DMS79 treated with DMSO at 0.1 percent for 48 hours (cell line): ENCODE measurements around the gene CDT1.
A peak's percentile ranks its signal among the peaks of the same experiment; 100 is the strongest.

Source experiments
- DNase-seq: peaks from one replicate; lab custom pipeline; 2025; lab: John Stamatoyannopoulos, UW

Gene CDT1

GRCh38 chr16:88804552-88805339 is 1.2 kb downstream of the CDT1 start:
- peak; percentile 6 for DNase-seq

- no peak for DNase-seq
These were observed 1.7 kb downstream of the CDT1 start for GRCh38 chr16:88805340-88805715.

GRCh38 chr16:88805887-88806393 is 2.4 kb downstream of the CDT1 start:
- no peak for DNase-seq

GRCh38 chr16:88806491-88807111 is 3.0 kb downstream of the CDT1 start:
- DNase-seq = no peak

DNA sequence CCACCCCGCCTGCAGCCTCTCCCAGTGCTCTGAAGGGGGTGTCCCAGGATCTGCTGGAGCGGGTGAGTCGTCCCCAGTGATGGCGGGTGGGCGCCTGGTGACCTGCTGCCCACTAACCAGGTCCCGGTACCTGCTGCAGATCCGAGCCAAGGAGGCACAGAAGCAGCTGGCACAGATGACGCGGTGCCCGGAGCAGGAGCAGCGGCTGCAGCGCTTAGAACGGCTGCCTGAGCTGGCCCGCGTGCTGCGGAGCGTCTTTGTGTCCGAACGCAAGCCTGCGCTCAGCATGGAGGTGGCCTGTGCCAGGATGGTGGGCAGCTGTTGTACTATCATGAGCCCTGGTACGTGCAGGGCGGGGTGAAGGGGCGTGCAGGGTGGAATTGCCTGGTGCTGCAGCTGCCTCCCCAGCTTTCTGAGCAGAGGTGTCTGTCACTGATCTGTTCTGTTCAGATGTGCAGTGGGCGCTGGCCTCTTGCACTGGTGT is 3.6 kb downstream of the CDT1 start:
- no peak for DNase-seq

DNA sequence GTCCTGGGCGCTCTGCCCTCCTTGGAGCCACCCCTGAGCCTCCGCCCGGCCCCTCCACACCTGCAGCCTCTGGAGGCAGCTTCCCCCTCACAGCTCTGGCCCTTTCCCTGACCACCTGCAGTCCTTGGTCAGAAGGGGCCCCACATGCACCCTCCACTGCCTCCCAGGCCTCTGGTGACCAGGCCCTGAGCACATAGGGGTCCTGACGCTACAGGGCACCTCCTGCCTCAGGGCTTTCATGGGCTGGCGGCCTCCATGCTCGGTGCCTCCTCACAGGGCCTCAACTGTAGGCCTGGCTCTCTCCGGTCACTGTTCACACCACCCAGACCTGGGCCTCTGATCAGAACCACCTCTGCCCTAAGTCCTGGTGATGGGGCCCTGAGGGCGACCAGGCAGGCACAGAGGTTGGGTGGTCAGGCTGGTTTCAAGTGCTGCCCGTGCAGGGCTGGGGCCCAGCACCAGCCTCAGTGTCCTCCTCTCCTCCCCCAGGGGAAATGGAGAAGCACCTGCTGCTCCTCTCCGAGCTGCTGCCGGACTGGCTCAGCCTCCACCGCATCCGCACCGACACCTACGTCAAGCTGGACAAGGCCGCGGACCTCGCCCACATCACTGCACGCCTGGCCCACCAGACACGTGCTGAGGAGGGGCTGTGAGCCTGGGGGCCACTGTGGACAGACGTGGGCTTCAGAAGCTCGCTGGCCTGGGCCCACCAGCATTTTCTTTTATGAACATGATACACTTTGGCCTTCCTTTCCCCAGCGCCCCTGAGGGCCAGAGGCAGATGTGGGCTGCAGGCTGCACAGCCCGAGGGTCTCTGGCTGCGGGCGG is 4.3 kb downstream of the CDT1 start:
- DNase-seq = no peak

GRCh38 chr16:88809068-88809675 is 5.6 kb downstream of the CDT1 start:
- DNase-seq = no peak

DNA sequence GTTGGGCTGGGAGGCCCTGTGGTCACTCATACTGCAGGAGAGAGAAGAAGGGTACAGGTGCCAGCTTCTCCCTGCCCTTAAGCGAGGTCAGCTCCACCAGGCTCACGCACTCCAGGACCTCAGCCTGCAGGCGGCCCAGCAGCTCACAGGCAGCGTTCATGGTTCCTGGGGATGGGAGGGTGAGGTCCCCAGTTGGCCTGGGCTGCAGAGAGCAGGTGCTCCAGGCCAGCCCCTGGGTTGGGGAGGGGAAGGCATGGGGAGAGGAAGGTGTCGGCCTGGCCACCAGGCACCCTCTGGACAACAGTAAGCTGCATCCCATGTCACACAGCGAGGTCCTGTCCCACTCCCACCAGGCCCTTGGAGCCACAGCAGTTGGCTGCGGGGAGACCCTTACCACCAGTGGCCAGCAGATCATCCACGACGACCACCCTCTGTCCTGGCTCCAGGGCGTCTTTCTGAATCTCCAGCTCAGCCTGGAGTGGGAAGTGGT is 6.1 kb downstream of the CDT1 start:
- no peak for DNase-seq

DNA sequence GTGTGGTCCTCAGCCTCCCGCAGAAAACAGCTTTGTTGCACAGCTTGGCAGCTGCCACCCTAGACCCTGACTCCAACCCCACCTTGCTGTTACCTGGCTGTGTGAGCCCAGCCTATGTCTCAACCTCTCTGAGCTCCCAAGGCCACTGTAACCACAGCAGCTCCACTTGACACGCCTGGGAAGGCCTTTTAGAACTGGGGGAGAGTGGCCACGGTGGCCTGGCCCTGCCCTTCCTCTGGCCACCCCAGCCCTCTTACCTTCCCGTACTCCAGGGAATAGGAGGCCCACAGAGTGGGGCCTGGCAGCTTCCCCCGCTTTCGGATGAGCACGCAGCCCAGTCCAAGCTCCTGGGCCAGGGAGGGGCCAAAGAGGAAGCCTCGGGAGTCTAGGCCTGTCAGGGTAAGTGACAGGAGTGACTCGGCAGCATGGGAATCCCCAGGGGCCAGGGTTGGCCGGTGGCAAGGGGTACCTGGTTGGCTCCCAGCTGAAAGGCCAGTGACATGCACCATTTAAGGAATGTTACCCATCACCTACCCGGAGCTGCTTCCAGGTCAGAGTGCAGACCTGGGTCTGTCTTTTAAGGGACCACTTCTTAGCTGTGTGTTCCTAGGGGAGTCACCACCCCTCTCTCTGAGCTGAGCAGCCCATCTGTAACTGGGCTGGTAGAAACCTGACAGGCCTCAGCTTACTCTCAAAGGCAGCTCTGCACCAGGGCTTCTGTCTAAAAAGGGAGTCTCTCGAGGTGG is 6.8 kb downstream of the CDT1 start:
- DNase-seq = no peak

GRCh38 chr16:88810912-88811768 is 7.6 kb downstream of the CDT1 start:
- peak; percentile 31 for DNase-seq

GRCh38 chr16:88811769-88812512 is 8.4 kb downstream of the CDT1 start, which contains the start of gene APRT:
TSS of gene APRT (minus strand) at chr16:88811928. CDS start at chr16:88811899, 29 bp downstream.
- peak; percentile 61 for DNase-seq

GRCh38 chr16:88812513-88813268 is 9.1 kb downstream of the CDT1 start:
- DNase-seq = no peak

- DNase-seq = no peak
These were observed 9.9 kb downstream of the CDT1 start for GRCh38 chr16:88813269-88814143.

DNA sequence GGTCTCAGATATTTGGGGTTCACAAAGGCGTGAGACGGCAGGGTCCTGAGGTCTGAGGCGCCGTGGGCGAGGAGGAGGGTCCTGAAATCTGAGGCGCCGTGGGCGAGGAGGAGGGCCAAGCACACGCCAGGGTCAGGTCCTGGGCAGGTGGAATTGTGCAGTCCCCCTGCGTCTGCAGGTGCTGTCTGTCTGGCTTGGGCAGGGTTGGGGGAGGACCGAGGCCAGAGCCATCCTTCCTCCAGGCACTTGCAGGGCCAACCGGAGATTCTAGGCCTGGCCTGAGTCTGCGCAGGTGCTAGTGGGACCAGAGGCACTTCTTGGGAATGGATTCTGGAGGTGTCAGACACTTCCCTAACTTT is 10.5 kb downstream of the CDT1 start:
- DNase-seq = no peak

DNA sequence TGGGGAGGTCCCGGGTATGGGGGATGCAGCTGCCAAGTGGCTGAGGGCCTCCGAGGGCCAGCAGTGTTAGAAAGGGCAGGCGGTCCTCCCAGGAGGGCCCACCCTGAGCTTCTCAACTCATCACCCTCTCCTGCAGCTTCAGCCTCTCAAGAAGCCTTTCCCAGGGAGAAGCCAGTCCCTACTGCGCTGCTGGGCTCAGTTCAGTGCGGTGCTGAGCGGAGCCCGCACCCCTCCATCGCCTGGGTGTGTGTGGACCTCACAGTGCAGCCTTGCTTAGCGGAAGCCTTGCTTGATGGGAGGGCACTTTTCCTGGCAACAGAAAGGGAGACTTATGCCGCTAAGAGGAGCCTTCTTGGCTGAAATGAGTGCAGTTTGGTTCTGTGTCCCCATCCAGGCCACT is 11.6 kb downstream of the CDT1 start:
- no peak for DNase-seq

DNA sequence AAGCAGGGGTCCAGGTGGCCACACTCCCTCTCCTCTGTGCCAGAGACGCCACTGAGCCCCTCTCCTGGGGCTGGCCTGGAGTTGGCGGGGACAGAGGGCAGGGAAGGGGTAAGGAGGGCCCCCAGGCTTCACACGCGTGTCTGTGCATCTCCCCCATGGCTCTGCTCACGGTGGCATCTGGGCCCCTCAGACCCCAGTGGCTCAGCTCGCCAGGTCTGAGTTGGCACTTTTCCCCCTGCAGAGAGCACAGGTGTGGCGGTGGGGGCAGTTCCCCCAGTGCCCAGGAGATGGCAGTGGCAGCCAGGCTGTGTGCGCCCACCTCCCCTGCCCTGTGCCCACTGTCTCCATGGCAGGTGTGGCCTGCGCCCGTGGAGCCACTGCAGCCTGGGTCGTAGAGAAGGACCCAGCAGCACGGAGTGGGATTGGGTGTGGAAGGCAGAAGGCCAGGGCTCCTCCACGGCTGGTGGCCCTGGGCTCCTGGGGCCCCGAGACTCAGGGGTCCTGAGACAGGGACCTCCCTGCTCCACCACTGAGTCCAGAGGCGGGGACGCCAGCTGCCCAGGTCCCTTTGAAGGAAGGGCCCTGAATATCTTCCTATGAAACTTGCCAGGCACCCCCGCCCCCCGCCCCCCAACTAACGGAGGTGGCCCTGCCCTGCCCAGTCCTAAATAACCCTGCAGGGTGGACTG is 12.5 kb downstream of the CDT1 start:
- DNase-seq = peak; percentile 26
